ENCODE measurements around the gene CD38.

DNA sequence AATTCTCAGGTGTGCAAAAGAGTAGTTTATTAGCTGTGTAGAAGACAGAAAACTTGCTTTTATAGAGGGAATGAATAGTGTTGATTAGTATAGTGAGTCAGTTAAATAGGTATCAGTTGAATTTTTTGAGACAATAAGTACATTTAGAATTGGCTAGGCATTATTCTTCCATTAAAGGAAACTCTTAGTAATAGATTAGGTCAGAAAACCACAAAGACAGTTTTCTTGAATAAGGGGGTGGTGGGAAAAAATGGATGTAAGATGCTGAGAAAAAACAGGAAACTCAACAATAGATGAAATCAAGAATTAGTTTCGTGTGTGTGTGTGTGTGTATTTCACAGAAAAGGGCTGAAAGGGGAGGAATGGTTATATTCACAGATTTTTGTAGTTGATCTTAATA is 16.8 kb downstream of the CD38 start:
- TF ChIP-seq NFIC (IDR thresholded peaks at IDR 0.05) (no peak), TAF1 (IDR thresholded peaks at IDR 0.05; ENCODE audit: low read depth) (no peak), CREB1 (IDR thresholded peaks at IDR 0.05; ENCODE audit: low read depth) (no peak), EP300 (IDR thresholded peaks at IDR 0.05; ENCODE audit: borderline replicate concordance) (no peak), RAD21 (IDR thresholded peaks at IDR 0.05; ENCODE audit: low read depth) (no peak), REST (IDR thresholded peaks at IDR 0.05; ENCODE audit: low read depth) (no peak), YY1 (IDR thresholded peaks at IDR 0.05; ENCODE audit: low read depth) (no peak)
- TF ChIP-seq, protein P1, sequence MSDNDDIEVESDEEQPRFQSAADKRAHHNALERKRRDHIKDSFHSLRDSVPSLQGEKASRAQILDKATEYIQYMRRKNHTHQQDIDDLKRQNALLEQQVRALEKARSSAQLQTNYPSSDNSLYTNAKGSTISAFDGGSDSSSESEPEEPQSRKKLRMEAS (IDR thresholded peaks at IDR 0.05) = no peak

Data from Ishikawa (cell line).